GM18951 (cell line): ENCODE data around the gene DNAH3.

ENCODE experiments used
- POLR2A ChIP-seq: IDR thresholded peaks from 4 replicates; pipeline ENCODE4 v1.6.1; 2011; ENCODE audit warnings: mild to moderate bottlenecking; ENCODE audit not compliant: insufficient read length, insufficient read depth; ENCODE audit errors: extremely low read depth
- in situ Hi-C: fragments of 300-500 bp; cut with MboI; formaldehyde crosslinking; loops from one replicate; pipeline ENCODE4 v1.12.0; 2022; ENCODE audit warnings: low sequenced_read_pairs, mixed read lengths, inconsistent platforms; ENCODE audit not compliant: unreplicated experiment

Gene DNAH3

GRCh38 chr16:20899477-20900298 is 251.0 kb downstream of the DNAH3 start:
- in situ Hi-C loops: no loop called here

GRCh38 chr16:20899071-20899470 is 251.6 kb downstream of the DNAH3 start:
- TF ChIP-seq POLR2A: no peak
- in situ Hi-C loops: no loop called here

More at GRCh38 chr16:20899477-20900298, 251.0 kb downstream of the DNAH3 start:
- no peak for TF ChIP-seq POLR2A

- TF ChIP-seq POLR2A: no peak
- in situ Hi-C loops: no loop called here
Observed at GRCh38 chr16:20897922-20898321, 252.7 kb downstream of the DNAH3 start.

GRCh38 chr16:20897253-20897897 is 253.3 kb downstream of the DNAH3 start:
- no peak for TF ChIP-seq POLR2A
- in situ Hi-C loops: no loop called here

GRCh38 chr16:20894388-20894787 is 256.3 kb downstream of the DNAH3 start:
- TF ChIP-seq POLR2A: no peak
- in situ Hi-C loops: no loop called here

GRCh38 chr16:20889625-20890275 is 260.9 kb downstream of the DNAH3 start:
- in situ Hi-C loops: no loop called here
- no peak for TF ChIP-seq POLR2A

- no peak for TF ChIP-seq POLR2A
- in situ Hi-C loops: no loop called here
Observed at GRCh38 chr16:20887207-20887606, 263.4 kb downstream of the DNAH3 start.

GRCh38 chr16:20886320-20886719 is 264.3 kb downstream of the DNAH3 start:
- no peak for TF ChIP-seq POLR2A
- in situ Hi-C loops: no loop called here

GRCh38 chr16:20884240-20884556 is 266.4 kb downstream of the DNAH3 start:
- in situ Hi-C loops: no loop called here
- TF ChIP-seq POLR2A: no peak

GRCh38 chr16:20883554-20884239 is 266.9 kb downstream of the DNAH3 start:
- TF ChIP-seq POLR2A: no peak

More at GRCh38 chr16:20883554-20884239, 266.9 kb downstream of the DNAH3 start:
- in situ Hi-C loops: no loop called here
